ENCODE measurements around the gene CDC20.

DNA sequence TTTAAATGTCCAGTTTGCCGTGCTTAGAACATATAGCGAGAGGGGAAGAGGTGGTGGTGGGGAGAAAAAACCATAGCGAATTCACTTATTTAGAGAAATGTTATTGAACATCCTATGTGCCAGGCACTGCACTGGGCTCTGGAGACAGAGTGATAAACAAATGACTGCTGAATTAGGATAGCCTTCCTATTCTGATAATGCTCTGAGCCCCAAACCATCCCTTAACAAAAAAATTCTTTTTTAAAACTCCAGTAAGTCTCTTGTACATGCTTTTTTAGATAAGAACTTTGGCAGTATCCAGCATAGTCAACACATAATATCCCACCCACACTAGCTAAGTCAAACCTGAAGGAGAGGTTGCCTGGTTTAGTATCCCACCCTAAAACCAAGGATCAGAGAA, 39.4 kb downstream of the CDC20 start:
- TF ChIP-seq, protein P1, sequence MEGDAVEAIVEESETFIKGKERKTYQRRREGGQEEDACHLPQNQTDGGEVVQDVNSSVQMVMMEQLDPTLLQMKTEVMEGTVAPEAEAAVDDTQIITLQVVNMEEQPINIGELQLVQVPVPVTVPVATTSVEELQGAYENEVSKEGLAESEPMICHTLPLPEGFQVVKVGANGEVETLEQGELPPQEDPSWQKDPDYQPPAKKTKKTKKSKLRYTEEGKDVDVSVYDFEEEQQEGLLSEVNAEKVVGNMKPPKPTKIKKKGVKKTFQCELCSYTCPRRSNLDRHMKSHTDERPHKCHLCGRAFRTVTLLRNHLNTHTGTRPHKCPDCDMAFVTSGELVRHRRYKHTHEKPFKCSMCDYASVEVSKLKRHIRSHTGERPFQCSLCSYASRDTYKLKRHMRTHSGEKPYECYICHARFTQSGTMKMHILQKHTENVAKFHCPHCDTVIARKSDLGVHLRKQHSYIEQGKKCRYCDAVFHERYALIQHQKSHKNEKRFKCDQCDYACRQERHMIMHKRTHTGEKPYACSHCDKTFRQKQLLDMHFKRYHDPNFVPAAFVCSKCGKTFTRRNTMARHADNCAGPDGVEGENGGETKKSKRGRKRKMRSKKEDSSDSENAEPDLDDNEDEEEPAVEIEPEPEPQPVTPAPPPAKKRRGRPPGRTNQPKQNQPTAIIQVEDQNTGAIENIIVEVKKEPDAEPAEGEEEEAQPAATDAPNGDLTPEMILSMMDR (IDR thresholded peaks at IDR 0.05) = no peak
- no peak for TF ChIP-seq POLR2A (IDR thresholded peaks at IDR 0.05)

All from stomach (tissue), 4 donors.